Tibial nerve (tissue), 4 donors: Measurements from ENCODE around the gene MAG. TPM values are rescaled to one million over a fixed set of nuclear protein-coding genes. Genes with fewer than 3 reads are reported as not detected.
A peak's percentile ranks its signal among the peaks of the same experiment; 100 is the strongest.

Source experiments
- DNase-seq, 2 donors: peaks; one replicate each; pipeline ENCODE4 v3.0.0-alpha.2; 2019; ENCODE audit warnings: low spot score in 2 of 2
- H3K27ac ChIP-seq, 4 donors: fragments of 200-600 bp; sonication (generic) in 3 of 4; one replicate each; pipeline ENCODE4 v1.5.1; 2017 to 2019; ENCODE audit warnings: mild to moderate bottlenecking in 1 of 4
- H3K27me3 ChIP-seq, 2 donors: fragments of 200-600 bp; sonication (generic) in 1 of 2; one replicate each; pipeline versions ENCODE4 v1.5.1 to v1.6.0; 2017 to 2019
- H3K36me3 ChIP-seq, 3 donors: fragments of 200-600 bp; sonication (generic); one replicate each; pipeline ENCODE4 v1.5.1; 2018 to 2019
- H3K4me1 ChIP-seq, 4 donors: fragments of 200-600 bp; sonication (generic) in 3 of 4; one replicate each; pipeline ENCODE4 v1.5.1; 2017 to 2019
- H3K4me3 ChIP-seq, 4 donors: fragments of 200-600 bp; sonication (generic) in 3 of 4; one replicate each; pipeline ENCODE4 v1.5.1; 2017 to 2019; ENCODE audit warnings: mild to moderate bottlenecking in 1 of 4, moderate library complexity in 1 of 4
- H3K9me3 ChIP-seq, 4 donors: fragments of 200-600 bp; sonication (generic) in 3 of 4; one replicate each; pipeline ENCODE4 v1.5.1; 2017 to 2019
- EP300 ChIP-seq, 2 donors: sonication (generic); formaldehyde crosslinking; IDR thresholded peaks; one replicate each; pipeline ENCODE4 v1.6.1; 2017; ENCODE audit warnings: antibody characterized with exemption in 2 of 2, mild to moderate bottlenecking in 1 of 2
- POLR2A ChIP-seq, 2 donors: fragments of 450-650 bp; IDR thresholded peaks; one replicate each; pipeline ENCODE4 v1.6.1; 2017; ENCODE audit warnings: antibody characterized with exemption in 2 of 2, mild to moderate bottlenecking in 2 of 2, moderate library complexity in 2 of 2
- WGBS, 2 donors: methylation state at CpG; one replicate each; pipeline ENCODE4 v1.1.5; 2018; 5-methylcytosine and 5-hydroxymethylcytosine counted together
- total RNA-seq, 4 donors: library from RNA; depleted of rRNA; stranded (reverse); fragments of >200 nt; gene quantifications; one replicate each; pipeline ENCODE4 v1.1.0, GENCODE V29; 2016
- TF ChIP-seq, protein P1 (sequence below), 5 experiments: fragments of 200-600 bp in 3 of 5; fragments of 450-650 bp in 2 of 5; sonication (generic) in 3 of 5; IDR thresholded peaks; one replicate each; pipeline ENCODE4 v1.5.1; 2016 to 2019; ENCODE audit warnings: antibody characterized with exemption in 5 of 5, mild to moderate bottlenecking in 3 of 5, moderate library complexity in 2 of 5

Gene MAG
- total RNA-seq, 4 donors from 2014 or later = 31.8 to 49.6 (median 38.4) TPM

DNA sequence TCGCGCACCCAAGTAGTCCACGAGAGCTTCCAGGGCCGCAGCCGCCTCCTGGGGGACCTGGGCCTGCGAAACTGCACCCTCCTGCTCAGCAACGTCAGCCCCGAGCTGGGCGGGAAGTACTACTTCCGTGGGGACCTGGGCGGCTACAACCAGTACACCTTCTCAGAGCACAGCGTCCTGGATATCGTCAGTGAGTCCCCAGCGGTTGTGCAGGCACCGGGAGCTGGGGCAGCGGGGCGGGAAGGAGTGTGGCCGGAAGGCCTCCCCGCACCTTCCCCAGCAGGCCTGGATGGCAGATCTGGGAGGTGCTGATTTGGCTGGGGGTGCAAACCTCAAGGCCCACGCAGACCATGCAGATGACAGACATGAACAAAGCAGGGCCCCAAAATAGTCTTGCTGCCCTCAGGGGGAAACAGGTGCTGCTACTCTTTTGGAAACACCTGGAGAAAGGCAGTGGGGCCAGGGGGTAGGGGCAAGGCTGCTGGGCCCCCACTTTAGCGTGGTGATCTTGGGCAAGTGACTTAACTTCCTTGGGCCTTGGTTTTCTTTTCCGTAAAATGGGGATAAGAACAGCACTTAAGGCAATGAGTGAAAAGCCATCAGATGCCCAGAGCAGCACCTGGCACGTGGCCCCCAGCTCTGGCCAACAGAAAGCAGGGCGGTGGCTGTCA is 4.0 kb downstream of the MAG start:
- Histone ChIP-seq H3K4me1 (peaks cover 0 to 28% (median 3%) of the 10 kb centered on the region in 4 donors), H3K27me3 (peaks cover 0 to 74% of the 10 kb centered on the region in 2 donors), H3K36me3 (no peaks in the 10 kb centered on the region), H3K27ac (peak overlapping the region in 2 of 4 donors; percentile 45 to 81), H3K9me3 (no peaks in the 10 kb centered on the region), H3K4me3 (no peak overlapping the region)
- no peak for DNase-seq
- TF ChIP-seq EP300 (IDR thresholded peaks at IDR 0.05) (no peak), POLR2A (IDR thresholded peaks at IDR 0.05) (no peak)
- TF ChIP-seq, protein P1, sequence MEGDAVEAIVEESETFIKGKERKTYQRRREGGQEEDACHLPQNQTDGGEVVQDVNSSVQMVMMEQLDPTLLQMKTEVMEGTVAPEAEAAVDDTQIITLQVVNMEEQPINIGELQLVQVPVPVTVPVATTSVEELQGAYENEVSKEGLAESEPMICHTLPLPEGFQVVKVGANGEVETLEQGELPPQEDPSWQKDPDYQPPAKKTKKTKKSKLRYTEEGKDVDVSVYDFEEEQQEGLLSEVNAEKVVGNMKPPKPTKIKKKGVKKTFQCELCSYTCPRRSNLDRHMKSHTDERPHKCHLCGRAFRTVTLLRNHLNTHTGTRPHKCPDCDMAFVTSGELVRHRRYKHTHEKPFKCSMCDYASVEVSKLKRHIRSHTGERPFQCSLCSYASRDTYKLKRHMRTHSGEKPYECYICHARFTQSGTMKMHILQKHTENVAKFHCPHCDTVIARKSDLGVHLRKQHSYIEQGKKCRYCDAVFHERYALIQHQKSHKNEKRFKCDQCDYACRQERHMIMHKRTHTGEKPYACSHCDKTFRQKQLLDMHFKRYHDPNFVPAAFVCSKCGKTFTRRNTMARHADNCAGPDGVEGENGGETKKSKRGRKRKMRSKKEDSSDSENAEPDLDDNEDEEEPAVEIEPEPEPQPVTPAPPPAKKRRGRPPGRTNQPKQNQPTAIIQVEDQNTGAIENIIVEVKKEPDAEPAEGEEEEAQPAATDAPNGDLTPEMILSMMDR (IDR thresholded peaks at IDR 0.05) = no peak
- 50 to 66% methylated on average over 17 to 24 of the region's 24 CpGs for WGBS, 2 donors

DNA sequence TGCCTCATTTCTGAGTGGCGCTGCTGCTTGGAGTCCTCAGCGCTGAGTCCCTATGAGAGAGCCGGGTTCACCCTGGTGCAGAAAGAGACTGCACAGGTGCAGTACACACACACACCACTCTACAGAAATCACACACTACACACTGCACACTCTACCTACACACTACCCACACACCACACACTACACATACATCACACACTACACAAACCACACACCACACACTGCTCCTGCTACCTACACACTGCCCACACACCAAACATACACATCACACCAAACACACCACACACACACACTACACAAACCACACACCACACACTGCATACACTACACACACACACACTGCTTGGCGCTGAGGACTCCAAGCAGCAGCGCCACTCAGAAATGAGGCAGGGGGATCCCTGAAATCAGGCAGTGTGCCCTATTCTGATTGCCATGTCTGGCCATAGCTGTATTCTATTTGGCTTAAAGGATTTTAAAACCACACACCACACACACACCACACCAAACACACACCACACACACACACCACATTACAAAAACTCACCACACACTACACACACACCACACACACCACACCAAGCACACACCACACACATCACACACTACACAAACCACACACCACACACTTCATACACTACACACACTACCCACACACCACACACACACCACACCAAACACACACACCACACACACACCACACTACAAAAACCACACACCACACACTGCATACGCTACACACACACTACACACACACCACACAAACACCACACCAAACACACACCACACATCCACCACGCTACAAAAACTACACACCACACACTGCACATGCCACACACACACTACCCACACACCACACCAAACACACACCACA is 4.9 kb downstream of the MAG start:
- no peak overlapping the region for H3K4me3 ChIP-seq
- H3K36me3 ChIP-seq = no peaks in the 10 kb centered on the region
- no peak for DNase-seq
- peaks cover 0 to 27% (median 3%) of the 10 kb centered on the region in 4 donors for H3K4me1 ChIP-seq
- TF ChIP-seq, protein P1 (IDR thresholded peaks at IDR 0.05) = no peak
- TF ChIP-seq POLR2A (IDR thresholded peaks at IDR 0.05) (no peak), EP300 (IDR thresholded peaks at IDR 0.05) (no peak)
- peak overlapping the region in 1 of 4 donors; percentile 9 for H3K27ac ChIP-seq
- 87 to 88% methylated on average over 7 of the region's 7 CpGs for WGBS, 2 donors
- peaks cover 0 to 74% of the 10 kb centered on the region in 2 donors for H3K27me3 ChIP-seq
- H3K9me3 ChIP-seq = no peaks in the 10 kb centered on the region

DNA sequence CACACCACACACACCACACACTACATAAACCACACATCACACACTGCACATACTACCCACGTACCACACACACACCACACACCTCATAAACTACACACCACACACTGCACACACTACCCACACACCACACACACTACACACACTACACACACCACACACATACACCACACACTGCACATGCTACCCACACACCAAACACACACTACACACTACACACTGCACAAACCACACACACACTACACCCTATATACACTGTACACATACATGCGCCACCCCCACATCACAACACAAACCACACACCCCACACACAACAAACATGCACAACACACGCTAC is 5.5 kb downstream of the MAG start:
- no peaks in the 10 kb centered on the region for H3K9me3 ChIP-seq
- H3K4me1 ChIP-seq = peaks cover 0 to 27% (median 3%) of the 10 kb centered on the region in 4 donors
- no peak overlapping the region for H3K27ac ChIP-seq
- H3K36me3 ChIP-seq = no peaks in the 10 kb centered on the region
- DNase-seq = no peak
- H3K4me3 ChIP-seq = no peak overlapping the region
- peaks cover 0 to 72% of the 10 kb centered on the region in 2 donors for H3K27me3 ChIP-seq
- 86 to 89% methylated on average over 3 of the region's 3 CpGs for WGBS, 2 donors
- TF ChIP-seq, protein P1 (IDR thresholded peaks at IDR 0.05) = no peak
- TF ChIP-seq EP300 (IDR thresholded peaks at IDR 0.05) (no peak), POLR2A (IDR thresholded peaks at IDR 0.05) (no peak)

DNA sequence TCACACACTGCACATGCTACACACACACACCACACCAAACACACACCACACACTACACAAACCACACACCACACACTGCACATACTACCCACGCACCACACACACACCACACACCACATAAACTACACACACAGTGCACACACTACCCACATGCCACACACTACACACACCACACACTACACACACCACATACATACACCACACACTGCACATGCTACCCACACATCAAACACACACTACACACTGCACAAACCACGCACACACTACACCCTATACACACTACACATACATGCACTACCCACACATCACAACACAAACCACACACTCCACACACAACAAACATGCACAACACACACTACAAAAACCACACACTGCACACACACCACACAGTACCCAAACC is 6.0 kb downstream of the MAG start:
- Histone ChIP-seq H3K9me3 (no peaks in the 10 kb centered on the region), H3K4me3 (no peak overlapping the region), H3K4me1 (peaks cover 0 to 27% (median 3%) of the 10 kb centered on the region in 4 donors), H3K27me3 (peaks cover 0 to 69% of the 10 kb centered on the region in 2 donors), H3K36me3 (no peaks in the 10 kb centered on the region), H3K27ac (no peak overlapping the region)
- no peak for TF ChIP-seq EP300 (IDR thresholded peaks at IDR 0.05)
- DNase-seq = no peak
- WGBS, 2 donors = 87 to 90% methylated on average over 2 of the region's 2 CpGs

DNA sequence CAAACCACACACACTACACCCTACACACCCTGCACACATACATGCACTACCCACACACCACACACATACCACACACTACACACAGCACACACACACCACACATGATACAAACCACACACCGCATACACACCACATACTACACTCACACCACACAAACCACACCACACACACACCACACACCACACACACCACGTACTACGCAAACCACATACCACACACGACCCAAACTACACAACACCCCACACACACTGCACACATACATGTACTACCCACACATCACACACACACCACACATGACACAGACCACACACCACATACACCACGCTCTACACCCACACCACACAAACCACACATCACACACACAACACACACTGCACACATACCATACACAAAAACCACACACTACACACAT is 6.6 kb downstream of the MAG start:
- Histone ChIP-seq H3K4me3 (no peak overlapping the region), H3K4me1 (peaks cover 0 to 27% (median 3%) of the 10 kb centered on the region in 4 donors), H3K9me3 (no peaks in the 10 kb centered on the region), H3K27ac (no peak overlapping the region), H3K27me3 (peaks cover 0 to 63% of the 10 kb centered on the region in 2 donors), H3K36me3 (no peaks in the 10 kb centered on the region)
- 90 to 93% methylated on average over 5 of the region's 5 CpGs for WGBS, 2 donors
- TF ChIP-seq EP300 (IDR thresholded peaks at IDR 0.05) (no peak), POLR2A (IDR thresholded peaks at IDR 0.05) (no peak)
- TF ChIP-seq, protein P1 (IDR thresholded peaks at IDR 0.05) = no peak
- DNase-seq = no peak
